HG03066 (cell line): ENCODE measurements around the gene PSMB1.

Experiments used
- ATAC-seq: cut with Tn5 transposase; IDR thresholded peaks from one replicate; pipeline ENCODE4 v1.9.1; 2021; ENCODE audit warnings: low read depth; ENCODE audit not compliant: unreplicated experiment

Gene PSMB1

DNA sequence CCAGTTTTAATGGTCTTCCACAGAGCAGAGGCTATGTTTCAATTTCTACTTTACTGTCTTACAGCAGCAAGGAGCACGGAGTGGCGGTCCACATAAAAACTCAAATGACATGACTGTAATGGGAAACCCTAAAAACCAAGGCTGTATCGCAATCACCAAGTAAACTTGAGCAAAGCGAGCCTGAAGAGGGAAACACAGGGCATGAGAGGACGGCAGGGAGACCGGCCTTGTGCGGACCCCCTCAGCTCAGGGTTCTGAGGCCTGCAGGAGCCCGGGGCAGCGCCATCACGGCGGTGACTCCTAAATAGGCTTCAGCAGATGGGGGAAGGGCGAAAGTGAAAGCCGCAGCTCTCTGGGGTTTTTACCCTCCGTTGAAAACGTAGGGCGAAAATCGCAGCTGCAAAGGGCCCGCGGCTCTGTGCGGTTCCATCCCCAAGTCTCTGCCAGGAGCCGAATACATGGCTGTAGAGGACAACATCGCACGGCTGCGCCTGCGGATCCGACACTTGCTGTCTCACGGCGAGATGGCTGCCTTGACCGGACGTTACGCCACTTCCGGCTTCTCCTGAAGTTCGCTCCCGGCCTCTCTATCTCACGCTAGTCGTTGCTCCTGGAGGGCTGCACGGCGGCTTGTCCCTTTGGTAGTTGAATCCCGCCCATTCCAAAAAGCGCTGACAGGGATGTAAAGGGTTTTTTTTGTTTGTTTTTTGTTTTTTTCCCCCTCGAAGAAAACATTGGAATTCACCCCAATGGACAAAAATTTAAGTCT, at the start of gene PSMB1:
TSS of gene PSMB1 (minus strand) at position 543 of the 769 bp plus-strand sequence. CDS start at position 478, 65 bp downstream.
- peak; percentile 50 for ATAC-seq

DNA sequence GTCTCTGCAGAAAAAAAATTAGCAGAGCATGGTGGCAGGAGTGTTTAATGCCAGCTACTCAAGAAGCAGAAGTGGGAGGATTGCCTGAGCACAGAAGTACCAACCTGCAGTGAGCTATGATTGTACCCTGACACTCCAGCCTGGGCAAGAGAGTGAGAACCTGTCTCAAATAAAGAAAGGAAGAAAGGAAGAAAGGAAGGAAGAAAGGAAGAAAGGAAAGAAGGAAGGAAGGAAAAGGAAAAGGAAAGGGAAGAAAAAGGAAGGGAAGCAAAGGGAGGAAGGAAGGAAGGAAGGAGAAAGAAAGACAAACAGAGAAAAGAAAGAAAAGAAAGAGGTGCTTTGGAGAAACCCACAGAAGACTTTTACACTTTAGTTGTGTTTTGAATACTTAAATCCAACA, 44.2 kb upstream of the PSMB1 start:
- ATAC-seq: no peak

DNA sequence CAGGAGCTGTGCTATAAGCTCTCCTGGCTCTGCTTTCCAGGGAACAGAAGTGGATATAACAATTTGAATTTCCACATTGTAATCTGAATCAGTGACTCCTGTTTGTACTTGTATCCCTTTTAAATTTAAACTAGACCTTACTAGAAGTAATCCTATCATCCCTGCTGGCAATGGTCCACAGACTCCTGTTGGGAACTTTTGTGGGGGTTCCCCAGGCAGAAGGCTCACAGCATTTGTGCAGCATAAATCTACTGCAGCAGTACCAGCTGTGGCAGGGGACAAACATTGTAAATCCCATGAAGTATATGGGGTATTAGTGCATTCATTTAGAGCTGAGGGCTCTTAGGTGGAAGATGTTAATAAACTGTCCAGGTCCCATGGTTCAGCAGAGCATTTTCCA, 43.3 kb upstream of the PSMB1 start:
- no peak for ATAC-seq

DNA sequence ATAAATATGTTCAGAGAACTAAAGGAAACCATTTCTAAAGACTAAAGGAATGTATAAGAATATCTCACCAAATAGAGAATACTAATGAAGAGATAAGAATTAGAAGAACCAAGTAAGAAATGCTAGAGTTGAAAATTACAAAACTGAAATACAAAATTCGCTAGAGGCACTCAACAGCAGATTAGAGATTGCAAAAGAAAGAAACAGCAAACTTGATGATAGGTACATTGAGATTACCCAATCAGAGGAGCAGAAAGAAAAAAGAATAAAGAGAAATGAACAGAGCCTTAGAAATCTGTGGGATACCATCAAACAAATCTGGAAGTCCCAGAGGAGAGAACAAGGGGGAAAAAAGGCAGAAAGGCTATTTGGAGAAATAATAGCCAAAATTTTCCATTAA, 37.6 kb upstream of the PSMB1 start:
- ATAC-seq: no peak

DNA sequence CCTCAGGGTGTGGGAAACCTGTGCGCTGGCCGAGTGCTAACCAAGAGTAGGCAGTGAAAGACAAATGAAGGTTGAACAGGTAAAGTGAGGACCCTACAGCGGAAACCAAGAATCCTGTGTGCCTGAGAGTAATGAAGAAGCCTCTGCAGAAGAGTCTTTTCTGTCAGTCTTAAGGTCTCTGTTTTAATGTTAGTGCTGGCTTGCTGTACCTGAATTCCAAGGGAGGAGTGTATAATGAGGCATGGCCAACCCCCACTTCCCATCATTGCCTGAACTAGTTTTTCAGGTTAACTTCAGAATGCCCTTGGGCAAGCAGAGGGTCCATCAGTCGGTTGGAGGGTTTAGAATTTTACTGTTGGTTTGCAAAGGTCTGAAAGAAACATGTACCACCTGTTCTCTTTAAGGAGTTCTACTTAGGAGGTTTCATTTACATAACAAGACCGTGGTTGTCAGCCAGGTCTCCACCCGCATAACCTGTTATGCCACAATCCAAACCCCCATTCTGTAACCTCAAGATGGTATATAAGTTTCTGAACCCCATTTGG, 31.9 kb upstream of the PSMB1 start:
- ATAC-seq: peak; percentile 34

DNA sequence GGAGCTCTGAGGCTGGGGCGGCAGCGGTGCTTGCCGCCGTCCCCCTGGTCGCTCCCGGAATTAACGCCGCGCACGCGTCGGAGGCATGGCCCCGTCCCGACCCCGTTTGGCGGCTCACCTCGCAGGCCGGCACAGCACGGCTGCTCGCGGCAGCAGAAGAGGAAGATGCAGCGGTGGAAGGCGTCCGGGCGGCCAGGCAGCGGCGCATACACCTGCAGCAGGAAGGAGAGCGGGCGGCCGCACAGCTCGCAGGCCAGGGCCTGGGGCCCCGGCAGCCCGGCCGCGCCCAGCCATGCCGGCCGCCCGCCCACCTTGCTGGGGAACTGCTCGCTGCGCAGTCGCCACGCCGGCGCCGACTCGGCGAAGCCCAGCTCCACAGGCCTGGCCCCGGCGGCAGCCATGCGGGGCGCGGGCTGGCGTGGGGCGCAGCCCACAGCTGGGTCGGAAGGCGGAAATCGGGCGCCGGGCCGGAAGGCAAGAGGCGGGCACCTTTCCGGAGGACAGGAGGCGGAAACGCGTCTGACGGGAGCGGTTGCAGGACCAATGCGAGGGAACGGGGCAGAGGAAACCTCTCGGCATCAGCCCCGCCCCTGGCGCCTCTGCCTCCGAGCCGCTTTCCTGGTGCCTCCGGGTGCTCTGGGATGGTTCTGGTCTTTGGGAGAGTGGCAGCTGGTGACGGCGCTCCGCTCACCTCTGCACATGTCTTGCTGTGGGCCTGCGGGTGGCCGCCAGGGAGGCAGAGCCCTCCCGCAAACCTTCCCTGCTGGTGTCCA, 31.3 kb upstream of the PSMB1 start, which contains the start of gene PDCD2:
TSS of gene PDCD2 (minus strand) at position 457 of the 773 bp plus-strand sequence. CDS start at position 401, 56 bp downstream.
- peak; percentile 94 for ATAC-seq

DNA sequence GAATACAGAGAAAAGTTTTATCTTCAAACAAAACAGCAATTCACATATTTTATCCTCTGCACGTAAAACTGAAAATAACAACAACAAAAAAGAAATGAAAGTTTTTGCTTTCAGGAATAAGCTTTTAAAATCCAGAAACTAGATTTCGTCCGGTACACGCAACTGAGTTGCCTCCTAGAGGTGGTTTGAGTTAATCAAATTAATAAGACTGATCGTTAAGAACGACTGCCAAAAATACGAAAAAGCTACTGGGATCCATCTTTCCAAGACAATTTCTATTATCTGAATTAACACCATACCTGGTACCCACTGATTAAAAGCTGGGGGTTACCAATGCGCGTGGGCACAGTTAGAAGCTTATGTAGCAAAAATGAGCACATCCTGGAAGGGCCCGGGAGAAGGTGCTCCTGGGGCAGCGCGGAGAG, 30.7 kb upstream of the PSMB1 start:
- peak; percentile 2 for ATAC-seq

DNA sequence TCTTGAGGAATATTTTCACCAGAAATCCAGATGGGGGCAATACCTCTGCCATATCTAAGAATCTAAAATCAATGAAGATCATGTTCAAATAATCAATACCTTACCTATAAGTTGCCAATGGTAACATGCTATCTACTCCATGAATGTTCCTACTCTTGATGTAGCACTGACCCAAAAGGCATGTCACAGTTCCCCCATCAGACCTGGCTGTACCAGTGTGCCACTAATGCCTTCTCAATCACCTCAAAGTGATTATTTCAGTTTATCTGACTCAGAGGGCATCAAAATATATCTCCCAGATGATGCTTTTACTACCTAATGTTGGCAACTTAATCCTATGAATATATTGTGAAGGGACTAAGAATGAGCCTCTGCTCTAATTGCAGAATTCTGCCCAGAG, 25.8 kb upstream of the PSMB1 start:
- no peak for ATAC-seq

DNA sequence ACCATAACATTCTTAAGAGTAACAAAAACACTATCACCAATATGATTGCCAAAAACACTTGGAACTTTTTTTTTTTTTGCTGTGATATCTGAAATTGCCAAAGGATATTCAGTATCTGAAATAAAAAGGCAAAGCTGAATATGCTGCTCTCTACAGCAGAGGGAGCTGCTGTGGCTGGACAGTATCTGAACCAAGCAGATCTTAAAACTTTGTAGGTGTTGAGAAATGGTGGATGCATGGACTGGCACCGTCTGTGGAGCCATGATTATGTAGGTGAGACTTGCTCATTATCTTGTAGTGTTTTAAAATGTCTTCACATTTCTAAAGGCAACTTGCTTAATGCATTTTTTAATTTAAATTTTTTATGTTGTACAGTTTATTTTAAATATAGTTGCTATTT, 22.1 kb upstream of the PSMB1 start:
- no peak for ATAC-seq

DNA sequence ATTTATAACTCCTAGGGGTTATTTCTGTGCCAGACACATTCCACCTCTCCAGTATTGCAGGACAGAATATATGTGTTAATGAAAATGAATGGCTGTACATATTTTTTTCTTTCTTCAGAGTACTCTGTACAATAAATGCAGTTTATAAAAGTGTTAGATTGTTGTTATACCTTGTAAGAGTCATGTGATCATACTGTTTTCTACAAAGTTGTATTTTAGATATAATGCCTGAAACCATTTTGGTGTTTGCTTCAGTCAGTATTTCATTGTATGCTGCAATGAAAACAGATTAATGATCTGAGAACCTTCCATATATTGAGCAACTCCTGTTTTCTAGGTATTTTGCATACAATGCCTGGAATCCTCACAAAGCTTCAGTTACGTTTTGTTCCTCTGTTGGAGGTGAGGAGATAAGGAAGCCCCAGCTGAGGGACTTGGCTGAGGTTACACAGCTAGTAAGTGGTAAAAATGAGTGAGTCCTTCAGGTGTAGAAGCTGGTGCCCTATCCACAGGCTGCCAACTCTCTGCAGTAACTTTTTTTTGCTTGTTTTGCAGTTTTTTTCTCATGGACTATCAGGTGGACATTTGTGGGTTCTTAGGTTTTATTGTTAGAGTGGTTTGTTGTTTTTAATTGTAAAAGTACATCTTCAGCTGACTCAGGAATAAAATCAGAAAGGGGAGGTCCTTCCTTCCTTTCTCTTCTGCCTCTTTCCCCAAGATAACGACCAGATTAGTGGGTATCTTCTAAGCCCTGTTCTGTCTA, 19.8 kb upstream of the PSMB1 start:
- no peak for ATAC-seq

DNA sequence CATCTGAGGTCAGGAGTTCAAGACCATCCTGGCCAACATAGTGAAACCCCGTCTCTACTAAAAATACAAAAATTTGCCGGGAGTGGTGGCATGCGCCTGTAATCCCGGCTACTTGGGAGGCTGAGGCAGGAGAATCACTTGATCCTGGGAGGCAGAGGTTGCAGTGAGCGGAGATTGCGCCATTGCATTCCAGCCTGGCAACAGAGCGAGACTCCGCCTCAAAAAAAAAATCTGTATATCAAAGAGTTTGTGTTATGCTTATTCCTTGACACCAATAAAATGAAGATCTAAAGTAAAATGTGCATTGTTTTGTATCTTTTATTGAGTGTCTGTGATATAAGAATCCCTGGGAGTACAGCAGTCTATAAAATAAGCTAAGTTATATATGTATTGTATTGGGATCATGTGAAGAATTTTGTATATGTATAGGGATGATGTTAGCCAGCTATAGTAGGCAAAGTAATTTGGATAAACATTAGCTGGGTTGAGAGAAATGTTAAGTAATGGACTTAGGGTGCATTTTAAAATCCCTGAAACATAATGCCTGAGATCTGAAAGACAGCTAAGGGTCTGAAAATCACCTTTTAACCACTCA, 11.9 kb upstream of the PSMB1 start:
- ATAC-seq: no peak

DNA sequence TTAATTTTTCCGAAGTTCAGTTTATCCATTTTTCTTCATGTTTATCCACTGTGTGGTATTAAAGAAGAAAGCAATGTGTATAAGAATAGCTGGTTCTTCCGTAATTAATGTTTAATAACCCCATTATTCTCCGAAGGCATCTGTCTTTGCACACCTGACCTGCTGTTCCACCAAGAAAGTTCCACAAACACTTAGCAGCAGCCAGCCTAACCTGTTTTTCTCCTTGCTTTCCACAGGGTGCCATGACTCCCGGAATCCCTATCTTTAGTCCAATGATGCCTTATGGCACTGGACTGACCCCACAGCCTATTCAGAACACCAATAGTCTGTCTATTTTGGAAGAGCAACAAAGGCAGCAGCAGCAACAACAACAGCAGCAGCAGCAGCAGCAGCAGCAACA, 8.4 kb upstream of the PSMB1 start:
- no peak for ATAC-seq

DNA sequence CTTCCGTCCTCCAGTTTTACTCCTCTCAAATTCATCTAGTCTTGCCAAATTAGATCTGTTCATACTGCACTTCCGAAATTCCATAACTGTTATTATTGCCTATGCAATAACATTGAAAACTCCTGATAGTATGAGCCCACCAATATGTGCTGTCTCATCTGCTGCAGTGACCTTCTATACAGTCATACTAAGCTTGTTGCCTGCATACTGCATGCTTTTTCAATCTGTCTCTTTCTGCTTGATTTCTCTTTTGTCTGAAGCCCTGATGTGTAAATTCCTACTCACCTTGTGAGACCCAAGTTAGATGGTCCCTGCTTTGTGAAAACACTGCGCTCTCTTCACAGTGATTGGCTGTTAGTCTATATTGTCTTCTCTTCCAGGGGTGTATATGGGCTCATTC, 2.2 kb upstream of the PSMB1 start:
- no peak for ATAC-seq

DNA sequence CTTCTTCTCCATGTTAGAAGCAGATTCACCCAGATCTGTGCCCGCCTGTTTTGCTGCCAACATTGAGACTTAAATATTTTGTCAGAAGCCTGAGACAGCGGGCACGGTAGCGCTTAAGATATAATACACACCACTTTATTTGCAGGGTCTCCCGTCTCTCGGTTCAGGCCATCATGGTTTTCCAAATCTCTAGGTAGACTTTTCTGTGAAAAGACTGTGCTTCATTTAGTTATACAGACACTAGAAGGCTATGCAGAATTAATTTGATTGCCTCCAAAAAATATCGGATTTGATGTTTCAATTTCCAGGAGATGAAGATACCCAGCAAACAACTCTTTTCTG, 1.7 kb upstream of the PSMB1 start:
- no peak for ATAC-seq

DNA sequence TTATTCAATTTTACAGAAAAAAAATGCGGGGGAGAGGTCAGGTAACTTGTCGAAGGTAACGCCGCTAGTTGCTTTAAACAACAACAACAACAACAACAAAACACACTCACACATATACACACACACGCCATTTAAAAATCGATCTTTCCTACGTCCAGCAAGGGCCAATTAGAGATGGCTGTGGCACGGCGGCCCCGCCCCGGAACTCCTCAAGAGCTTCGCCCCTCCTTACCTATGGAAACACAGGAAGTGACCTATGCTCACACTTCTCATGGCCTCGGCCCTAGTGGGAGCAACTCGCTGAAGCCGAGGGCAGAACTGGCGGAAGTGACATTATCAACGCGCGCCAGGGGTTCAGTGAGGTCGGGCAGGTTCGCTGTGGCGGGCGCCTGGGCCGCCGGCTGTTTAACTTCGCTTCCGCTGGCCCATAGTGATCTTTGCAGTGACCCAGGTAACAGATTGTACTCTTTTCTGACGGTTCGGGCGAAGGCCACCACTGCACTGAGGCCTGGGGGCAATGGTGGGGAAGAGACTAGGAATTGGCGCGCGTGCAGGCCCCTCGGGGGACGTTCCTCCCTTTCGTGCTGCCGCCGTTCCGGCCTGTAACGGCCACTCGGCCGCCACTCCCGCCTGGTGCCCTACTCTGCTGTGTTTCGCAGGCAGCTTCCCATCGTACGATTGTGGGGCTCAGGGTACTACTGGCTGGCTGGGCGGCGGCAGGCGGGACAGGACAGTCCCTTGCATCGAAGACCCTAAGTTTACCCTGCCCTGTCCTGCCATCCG, 1.1 kb upstream of the PSMB1 start, which contains the start of gene TBP:
TSS of gene TBP (plus strand) at position 357 of the 783 bp plus-strand sequence. CDS start 2,661 bp downstream, outside the sequence.
- ATAC-seq: peak; percentile 98

DNA sequence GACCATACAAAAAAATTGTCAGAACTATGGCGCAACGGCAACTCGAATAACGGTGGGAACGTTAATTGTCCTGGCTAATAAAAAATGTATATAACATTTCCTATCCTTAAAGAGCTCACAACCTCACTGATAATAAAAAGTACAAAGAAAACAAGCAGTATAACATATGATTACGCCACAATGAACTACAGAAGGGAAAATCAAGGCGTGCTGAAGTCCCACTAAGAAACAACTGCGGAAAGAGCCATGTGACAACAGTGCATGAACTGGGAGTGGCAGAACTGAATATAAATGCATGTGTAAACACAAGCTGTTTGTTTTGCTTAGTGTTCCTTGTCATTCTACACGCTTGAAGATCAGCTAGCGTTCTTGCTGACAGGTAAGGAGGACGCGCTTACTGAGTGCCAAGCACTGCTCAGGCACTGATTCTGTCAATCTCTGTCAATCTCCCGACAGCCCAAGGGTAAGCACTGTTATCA, 466 bp upstream of the PSMB1 start:
- ATAC-seq: peak; percentile 36

DNA sequence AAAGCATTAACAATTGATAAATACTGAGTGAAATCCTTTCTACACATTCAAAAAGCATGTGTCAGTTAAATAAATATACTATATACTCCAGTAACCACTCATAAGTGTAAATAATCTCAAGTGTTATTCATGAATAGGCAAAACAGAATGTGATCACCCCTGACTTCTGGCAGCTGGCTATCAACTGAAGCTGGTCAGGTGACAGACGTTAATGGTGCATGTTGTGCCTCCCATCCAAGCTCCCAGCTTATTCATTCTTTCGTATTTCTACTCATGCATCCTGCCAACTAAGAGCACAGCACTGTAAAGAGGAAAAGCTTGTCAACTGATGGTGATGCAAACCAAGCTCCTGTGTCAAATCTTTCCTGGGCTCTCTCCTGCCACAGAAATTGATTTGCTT, 7.7 kb downstream of the PSMB1 start:
- no peak for ATAC-seq

DNA sequence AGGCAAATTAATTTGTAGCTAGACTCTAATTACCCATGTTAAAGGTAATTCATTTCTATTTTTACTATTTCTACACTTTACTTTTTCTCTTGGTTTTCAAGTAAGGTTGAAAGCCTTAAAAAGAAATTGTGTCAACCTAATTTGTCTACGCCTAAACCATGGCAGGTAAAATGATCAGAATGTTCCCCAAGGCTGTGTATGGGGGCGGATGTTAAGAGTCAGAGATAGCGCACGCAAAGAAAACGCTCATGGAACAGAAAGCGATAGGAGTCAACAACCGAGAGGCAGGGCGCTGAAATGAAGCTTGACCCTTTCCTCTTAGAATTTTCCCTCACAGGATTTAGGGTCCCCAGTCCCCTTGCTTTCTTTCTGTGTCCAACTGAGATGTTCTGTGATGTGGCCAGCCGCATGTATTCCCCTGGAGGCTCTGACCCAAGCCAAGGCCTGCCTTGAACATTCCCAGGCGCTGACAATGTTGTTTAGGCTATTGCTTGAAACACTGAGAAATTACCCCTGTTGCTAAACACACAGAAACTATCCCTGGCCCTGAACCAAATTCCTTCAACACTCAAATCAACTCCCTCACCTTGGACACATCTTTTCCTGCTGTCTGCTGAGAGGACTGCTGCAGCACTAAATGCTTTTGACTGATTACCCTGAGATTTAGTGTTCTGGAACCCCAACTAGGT, 10.9 kb downstream of the PSMB1 start:
- ATAC-seq: no peak

DNA sequence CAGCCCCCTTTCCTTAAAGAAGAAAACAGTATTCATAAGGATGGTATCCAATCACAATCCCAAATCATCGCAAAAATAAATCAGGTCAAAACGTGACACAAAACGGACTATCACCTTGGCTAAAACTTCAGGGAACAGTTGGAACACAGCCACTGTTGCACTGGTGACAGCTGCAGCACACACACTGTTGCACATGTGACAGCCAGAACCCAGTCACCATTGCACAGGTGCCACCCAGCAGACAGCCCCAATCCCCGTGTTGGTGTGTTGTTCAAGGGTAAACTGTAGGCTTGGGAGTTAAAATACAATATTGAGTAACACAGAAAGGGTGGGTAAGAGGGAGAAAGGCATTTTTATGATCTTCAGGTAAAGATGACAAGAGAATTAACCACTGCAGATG, 15.8 kb downstream of the PSMB1 start:
- no peak for ATAC-seq
